Astrocyte of the spinal cord (primary cell): ENCODE results near the gene EVA1C.

ENCODE experiments used
- DNase-seq: peaks from one replicate; pipeline ENCODE4 v3.0.0; 2011; ENCODE audit warnings: low read depth, low spot score
- H3K4me3 ChIP-seq: 2 replicates; pipeline ENCODE4 v1.5.1; 2011; ENCODE audit warnings: low read depth, mild to moderate bottlenecking, low read length, moderate library complexity
- CTCF ChIP-seq: IDR thresholded peaks from 2 replicates; pipeline ENCODE4 v1.5.1; 2012; ENCODE audit warnings: low read depth, mild to moderate bottlenecking, low read length, inconsistent platforms
- in situ Hi-C: cut with HindIII; loops from 2 replicates; pipeline ENCODE4 v1.10.0; 2017; ENCODE audit warnings: low sequenced_read_pairs

The EVA1C gene

GRCh38 chr21:32476661-32477423 lies 64.3 kb downstream of the EVA1C start:
- TF ChIP-seq CTCF: no peak
- no peak for DNase-seq
- in situ Hi-C loops: no loop called here
- H3K4me3 ChIP-seq: no peak overlapping the region

- DNase-seq: no peak
- no peak overlapping the region for H3K4me3 ChIP-seq
- in situ Hi-C loops: no loop called here
- TF ChIP-seq CTCF: no peak
Measured at GRCh38 chr21:32477424-32477745, 64.9 kb downstream of the EVA1C start.

DNA sequence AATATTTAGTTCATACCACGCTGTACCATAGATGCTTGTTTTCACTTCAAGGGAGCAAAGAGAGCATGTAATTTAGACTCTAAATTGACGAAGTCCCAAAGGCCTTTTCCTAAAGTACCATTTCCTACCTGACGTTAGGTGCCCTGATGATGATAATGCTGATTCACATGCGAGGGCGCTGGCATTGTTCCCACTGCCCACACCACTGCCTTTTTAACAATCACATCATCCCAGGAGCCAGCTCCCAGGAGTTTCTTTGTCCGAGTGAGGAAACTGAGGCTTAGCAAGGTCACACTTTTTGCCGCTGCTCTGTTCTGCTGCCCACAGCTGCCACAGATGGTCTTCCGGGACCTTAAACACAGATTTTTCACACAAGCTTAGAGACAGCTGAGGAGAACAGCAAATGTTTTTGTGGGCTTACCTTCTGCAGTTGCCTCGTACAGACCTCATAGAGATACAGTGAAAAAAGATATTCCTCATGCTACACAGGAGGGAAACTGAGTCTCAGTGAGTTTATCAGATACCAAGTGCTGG lies 69.4 kb downstream of the EVA1C start:
- no peak overlapping the region for H3K4me3 ChIP-seq
- no peak for DNase-seq
- in situ Hi-C loops: no loop called here
- TF ChIP-seq CTCF: no peak

- no peak overlapping the region for H3K4me3 ChIP-seq
- in situ Hi-C loops: no loop called here
- no peak for TF ChIP-seq CTCF
- DNase-seq: no peak
Measured at GRCh38 chr21:32482565-32483292, 70.2 kb downstream of the EVA1C start.

DNA sequence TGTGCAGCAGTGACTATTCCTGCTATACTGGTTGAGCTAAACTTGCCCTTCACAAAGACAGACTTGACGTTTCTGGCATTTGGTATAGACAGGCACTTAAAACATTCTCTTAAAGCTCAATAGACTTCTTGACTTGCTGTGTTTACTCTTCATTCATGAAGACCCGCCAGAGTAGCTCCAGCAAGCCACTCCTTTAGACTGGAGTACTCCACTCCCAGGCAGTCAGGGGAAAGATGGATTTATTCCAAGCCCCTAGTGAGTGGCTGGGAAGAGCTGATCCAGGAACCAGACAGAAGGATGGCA lies 70.7 kb downstream of the EVA1C start:
- in situ Hi-C loops: no loop called here
- no peak overlapping the region for H3K4me3 ChIP-seq
- TF ChIP-seq CTCF: no peak
- no peak for DNase-seq

DNA sequence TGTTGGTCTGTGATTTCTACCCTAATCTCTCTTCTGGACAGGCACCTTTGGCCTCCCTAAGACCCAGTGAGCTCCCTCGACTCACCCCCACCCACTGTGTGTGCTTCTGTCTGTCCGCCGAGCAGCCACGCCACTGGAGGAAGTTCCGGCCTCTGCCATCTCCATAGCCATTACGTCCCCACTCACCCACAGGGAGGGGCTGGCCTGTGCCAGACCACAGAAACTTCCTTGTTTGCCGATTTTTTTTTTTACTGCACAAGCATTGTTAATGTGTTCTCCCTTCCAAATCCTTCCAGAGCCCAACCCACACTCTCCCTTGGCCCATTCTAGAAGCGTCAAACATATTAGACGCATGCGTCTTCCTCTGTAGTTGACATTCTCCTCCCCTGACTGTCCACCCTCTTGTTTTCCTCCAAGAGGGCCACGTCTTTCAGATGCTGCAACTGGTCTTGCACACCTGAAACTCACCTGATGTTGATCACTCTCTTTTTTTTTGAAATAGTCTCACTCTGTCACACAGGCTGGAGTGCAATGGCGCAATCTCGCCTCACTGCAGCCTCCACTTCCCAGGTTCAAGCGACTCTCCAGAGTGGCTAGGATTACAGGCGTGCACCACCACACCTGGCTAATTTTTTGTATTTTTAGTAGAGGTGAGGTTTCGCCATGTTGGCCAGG lies 72.3 kb downstream of the EVA1C start:
- in situ Hi-C loops: no loop called here
- no peak for TF ChIP-seq CTCF
- H3K4me3 ChIP-seq: no peak overlapping the region
- no peak for DNase-seq
